ENCODE results near the gene LRRC8C.
"Not testable (repeated sequence)": the region's sequence is repeated elsewhere in the genome, so short reads cannot be mapped to it uniquely, and the experiment has no call there.

Gene LRRC8C

DNA sequence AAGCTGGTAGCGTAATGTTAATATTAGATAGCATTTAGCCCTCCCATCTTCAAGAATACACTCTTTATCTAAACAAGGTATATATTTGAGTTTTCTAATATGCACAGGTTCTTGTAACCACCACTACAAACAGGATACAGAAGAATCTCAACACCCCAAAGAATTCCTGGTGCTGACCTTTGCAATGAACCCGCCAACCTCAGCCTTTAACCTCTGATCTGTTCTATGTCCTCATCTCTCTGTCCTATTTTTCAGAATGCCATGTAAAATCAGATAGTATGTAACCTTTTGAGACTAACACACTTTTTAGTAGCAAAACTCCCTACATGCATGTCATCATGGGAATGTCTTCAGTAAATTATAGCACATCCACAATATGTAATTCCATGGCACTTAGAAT is 71.1 kb downstream of the LRRC8C start:
- no peak for DNase-seq (ENCODE audit: low spot score)

DNA sequence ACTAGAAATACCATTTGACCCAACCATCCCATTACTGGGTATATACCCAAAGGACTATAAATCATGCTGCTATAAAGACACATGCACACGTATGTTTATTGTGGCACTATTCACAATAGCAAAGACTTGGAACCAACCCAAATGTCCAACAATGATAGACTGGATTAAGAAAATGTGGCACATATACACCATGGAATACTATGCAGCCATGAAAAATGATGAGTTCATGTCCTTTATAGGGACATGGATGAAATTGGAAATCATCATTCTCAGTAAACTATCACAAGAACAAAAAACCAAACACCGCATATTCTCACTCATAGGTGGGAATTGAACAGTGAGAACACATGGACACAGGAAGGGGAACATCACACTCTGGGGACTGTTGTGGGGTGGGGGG is 72.0 kb downstream of the LRRC8C start:
- DNase-seq (ENCODE audit: low spot score), result not testable (repeated sequence)

DNA sequence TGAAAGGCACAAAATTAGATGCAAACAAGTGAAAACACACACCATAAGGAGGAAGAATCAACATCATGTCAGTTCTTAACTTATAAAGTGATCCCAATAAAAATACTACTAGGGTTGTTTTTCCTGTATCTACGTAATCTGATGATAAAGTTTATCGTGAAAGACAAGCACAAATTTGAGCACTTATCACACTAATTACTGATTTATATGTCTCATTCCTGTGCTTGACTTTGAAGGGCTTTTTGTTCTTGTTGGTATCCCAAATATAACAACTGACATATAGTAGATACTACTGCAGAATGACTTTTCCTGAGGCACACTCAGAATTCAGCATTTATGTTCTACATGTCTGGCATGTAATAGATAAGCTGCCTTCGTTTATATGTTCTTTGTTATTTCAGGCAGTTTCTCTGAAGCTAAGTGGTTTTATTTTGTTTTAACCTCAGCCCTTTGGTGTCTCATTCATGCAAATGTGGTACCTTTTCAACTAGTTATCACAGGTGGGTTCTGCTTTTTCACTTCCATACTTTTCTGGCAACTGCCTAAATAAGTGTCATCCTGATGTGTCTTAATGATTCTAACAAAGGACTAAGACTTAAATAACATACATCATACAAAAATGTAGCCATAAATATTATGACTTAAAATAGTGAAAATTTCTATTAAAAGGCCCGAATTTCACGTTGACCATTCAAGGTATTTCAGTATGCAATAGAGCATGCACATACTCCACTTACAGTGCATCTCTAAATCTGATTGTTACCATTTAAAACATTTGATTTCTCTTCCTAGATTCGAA is 73.2 kb downstream of the LRRC8C start:
- no peak for DNase-seq (ENCODE audit: low spot score)

DNA sequence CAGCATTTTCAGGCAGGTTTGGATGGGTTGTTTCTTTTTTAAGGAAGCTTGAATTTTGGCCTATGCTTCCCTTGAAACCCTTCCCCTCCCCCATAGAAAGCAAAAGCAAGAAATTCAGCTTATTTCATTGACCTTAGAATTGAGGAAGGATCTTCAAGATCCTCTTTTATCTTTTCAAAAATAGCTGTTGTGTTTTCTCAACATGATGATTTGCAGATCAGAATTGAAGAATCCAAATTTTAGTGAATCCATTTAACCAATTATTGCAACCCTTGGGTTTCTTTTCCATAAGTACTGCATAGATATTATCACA is 73.7 kb downstream of the LRRC8C start:
- DNase-seq (ENCODE audit: low spot score), result no peak

DNA sequence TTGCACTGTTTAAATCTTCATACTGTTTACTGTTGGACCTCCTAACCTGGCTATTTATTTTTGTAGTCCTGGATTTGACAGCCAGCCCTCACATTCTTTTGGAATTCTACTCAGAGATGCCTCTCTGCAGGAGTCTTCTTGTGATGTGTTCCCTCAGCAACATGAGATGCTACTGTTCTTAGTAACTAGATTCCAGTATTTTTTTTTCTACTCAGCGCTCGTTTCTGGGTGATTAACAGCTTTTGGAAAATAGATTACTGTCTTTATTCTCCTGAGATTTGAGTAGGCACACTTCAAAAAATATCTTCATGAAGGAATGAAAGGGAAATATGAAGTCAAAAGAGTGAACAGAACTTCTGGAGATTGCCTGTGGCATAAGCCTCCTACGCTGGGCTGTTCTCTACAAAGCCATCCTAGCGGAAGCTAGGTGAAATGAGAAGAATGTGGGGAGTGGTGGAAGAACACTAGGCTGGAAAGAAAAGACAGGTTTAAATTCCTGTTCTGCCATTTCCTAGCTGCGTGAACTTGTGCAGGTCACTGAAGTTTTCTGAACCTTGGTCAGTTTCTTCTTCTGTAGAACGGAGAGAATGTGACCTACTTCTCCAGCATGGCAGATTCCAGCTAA is 75.9 kb downstream of the LRRC8C start:
- DNase-seq (ENCODE audit: low spot score), result no peak

DNA sequence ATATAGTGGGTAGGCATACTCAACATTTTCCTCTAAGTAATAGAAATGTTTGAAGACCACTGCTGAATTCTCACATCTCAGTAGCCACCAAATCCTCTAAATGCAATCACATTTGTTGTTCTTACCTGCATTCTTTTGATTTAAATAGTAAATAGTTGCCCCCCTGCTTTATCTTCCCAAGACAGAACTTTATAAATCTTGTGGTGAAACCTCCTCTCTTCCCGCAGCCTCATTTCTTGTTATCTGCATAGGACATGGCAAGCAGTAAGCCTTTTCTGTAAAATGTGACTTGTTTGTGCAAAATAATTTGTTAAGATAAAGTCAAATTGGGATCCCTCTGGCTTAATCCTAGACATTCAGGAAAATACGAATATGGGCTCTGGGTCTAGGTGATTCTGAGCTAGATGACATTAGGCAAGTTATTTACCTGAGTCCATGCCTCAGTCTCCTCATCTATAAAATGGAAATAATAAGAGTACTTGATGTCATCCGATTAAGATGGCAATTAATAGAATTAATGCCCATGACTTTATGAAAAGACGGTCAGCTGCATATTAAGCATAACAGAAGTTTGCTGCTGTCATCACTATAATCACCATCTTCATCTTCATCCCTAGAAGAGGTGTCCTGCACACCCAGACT is 77.7 kb downstream of the LRRC8C start:
- DNase-seq (ENCODE audit: low spot score), result no peak

DNA sequence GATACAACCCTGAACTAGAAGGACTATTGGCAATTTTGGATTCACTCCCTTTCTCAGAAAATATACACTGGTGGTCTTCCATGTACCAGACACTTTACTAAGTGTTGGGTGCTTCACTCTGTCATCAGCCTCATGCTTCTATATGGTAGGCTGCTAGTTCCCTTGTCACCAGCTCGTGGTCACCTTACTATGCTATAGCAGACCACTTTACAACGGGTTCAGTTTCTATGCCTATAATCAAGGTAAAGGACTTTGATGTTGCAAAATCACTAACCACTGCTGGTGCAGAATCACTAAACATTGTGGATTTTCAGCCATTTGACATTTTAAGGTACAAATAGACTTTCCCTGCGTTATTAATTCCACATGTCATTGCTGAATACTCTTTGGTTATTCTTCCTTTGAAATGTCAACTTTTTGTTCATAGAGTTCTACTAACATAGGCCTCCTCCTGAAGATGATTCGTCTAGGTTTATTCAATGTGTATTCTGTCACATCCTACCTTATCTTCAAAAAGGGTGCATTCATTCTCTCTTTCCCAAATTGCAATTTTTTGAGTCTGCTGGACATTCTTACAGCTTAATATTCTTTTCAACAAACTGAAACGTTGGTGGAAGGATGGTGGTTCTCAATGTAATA is 78.3 kb downstream of the LRRC8C start:
- no peak for DNase-seq (ENCODE audit: low spot score)

DNA sequence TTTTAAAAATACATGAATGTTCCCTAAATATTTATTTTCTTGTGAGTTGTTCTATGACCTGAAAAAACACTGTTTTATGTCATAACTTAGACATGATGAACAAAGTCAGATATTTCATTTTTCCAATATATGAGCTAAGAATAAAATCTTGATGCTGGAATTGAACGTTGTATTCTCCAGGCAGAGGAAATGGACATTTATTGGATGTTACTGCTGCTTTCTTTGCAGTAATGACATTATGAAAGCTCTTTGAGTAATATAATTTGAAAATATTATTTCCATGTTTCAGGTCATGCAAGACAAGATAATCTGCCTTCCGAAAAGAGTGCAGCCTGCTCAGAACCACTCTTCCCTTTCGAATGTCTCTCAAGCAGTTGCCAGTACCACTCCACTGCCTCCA is 79.5 kb downstream of the LRRC8C start:
- DNase-seq (ENCODE audit: low spot score), result no peak

DNA sequence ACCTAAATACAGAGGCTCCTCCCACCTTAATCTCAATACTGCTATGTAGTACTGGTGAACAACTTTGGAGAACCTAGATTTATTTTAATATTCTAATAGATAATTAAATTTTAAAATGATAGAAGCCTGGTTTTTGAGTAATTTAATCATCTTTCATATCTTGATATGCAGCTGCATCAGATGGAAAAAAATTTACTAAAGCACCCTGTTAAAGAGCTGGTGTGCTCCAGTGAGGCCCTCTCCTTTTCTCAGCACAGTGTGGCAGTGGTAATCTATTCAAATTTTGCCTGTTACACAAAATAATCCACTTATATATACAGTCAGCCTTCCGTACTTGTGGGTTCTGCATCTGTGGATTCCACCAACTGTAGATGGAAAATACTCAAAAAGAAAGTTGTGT is 82.8 kb downstream of the LRRC8C start:
- DNase-seq (ENCODE audit: low spot score), result no peak

DNA sequence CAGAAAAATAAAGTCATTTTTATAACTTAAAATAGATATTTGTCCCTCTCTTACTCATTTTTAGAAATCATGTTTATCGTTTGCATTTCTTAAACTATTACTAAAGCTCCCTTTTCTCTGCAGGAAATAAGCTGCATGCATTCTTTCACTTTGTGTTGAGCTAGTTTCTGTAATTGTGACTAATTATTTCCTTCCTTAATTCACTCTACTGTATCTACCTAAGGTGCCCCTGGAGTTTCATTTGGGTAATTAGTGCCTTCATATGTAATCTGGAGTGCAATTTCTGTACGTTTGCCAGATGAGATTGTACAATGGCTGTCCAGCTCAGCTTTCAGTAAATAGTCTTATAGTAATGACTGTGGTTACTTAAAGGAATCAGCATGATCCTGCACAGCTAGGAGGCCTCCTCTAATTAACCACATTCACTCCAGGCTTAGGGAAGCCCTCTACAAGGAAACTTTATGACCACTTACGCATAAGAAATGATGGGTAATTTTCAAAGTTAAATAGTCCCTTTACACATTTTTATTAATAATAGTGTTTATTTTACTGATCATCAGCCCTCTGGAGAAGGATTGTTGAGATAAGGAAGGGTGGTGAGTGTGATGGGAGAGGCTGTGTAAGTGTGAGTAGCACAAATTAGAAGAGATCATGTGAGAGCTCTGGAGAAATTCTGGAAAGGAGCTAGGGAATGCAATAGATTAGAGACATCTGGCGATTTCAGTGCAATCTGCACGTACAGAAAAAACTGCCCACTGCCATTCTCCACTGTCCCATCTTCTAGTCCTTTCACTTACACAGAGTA is 86.8 kb downstream of the LRRC8C start:
- DNase-seq (ENCODE audit: low spot score), result no peak

DNA sequence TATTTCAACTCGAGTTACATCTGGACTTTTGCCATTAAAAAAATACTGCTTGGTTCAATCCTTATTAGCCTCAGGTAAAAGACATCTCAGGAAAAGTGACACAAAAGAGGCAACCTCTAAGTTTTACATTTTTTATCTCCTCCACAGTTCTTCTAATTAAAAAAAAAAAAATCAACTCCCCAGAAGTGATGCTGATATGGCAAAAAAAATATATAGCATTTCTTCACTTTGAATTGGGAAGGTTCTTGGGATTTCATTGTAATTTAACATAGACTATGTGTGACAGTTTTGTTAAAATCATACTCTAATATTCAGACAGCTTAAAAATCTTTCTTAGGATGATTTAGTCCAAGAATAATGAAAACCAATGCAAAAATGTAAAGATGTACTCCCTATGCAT is 87.9 kb downstream of the LRRC8C start:
- no peak for DNase-seq (ENCODE audit: low spot score)

DNA sequence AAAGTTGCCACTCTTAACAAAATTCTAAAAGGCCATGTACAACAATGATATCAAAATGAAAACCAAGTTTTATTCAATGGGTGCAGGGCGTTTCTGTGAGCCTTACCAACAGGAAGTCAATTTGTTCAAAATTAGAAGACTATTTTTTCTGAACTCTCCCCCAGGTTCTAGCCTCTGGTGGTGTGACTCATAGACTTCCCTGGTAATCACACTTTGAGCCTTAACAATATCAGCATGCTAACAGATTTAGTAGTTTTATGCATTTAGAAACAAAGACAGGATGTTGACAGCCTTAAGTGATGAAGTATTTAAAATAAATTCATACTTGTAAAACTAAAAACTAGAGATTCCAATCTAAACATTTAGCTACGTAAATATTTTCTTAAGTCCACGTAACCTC is 88.4 kb downstream of the LRRC8C start:
- DNase-seq (ENCODE audit: low spot score), result no peak

DNA sequence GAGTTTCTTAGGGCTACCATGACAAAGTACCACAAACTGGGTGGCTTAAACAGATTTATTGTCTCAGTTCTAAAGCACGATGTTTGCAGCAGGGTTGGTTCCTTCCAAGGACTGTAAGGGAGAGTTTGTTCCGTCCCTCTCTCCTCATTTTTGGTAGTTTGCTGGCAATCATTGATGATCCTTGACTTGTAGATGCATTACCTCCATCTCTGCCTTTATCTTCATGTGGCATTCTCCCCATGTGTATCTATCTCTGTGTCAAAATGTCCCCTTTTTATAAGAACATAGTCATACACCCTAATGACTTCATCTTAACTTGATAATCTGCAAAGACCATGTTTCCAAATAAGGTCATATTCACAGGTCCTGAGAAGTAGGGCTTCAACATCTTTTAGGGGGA is 90.2 kb downstream of the LRRC8C start:
- no peak for DNase-seq (ENCODE audit: low spot score)

DNA sequence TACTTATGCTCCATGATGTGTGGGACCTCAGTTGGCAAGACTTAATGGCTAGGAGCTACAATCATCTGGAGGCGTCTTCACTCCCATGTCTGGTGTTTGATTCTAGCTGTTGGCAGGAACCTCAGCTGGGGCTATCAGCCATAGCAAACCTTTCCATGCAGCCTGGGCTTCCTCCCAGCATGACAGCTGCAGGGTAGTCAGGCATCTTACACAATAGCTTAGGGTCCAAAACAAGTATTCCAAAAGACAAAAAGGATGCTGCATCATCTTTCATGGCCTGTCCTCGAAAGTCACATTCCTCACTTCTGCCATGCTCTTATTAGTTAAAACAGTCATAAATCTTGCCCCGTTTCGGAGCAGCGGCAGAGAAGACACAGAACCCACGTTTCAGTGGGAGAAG is 90.9 kb downstream of the LRRC8C start:
- no peak for DNase-seq (ENCODE audit: low spot score)

DNA sequence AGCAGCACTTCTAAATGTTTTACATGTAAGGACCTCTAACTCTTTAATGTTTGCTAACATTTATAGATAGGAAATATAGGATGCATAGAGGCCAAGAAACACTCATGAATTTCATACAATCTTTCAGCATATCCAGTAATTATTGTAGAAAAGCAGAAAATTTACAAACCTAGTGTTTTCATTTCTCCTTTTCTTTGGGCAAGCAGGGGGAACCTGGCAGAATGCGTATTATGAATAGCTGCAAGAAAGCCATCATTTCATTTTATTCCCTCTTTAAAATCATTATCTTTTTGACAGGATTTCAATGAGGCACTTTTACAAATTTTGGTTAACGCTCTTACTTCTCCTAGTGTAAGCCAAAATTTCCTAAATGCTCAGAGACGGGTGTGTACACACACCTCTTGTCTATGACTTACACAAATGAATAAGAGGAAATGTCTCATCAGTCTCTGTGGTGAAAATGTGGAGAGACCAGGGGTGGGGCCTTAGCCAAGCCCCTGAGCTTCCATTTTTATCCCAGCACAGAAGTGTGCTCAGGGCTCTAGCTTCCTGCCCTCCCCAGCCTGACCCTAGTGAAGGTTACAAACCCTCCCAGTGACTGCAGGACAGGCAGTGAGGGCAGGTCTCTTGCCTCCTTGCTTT is 91.6 kb downstream of the LRRC8C start:
- DNase-seq (ENCODE audit: low spot score), result no peak

DNA sequence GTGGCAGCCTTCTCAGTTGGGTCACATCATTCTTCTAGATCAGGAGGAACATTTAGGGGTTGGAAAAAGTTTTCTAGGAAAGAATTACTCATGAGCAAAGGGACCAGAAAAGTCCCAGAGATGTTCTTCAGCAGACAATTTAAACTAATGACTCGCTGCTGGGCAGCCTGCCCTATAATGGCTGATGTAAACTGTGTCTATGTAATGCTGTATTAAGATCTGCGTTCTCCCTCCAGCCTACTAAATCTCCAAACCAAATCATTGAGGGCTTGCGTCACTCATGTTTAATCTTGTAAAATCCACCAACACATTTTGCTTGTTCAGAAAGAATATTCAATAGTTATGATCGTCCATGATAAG is 92.1 kb downstream of the LRRC8C start:
- no peak for DNase-seq (ENCODE audit: low spot score)

DNA sequence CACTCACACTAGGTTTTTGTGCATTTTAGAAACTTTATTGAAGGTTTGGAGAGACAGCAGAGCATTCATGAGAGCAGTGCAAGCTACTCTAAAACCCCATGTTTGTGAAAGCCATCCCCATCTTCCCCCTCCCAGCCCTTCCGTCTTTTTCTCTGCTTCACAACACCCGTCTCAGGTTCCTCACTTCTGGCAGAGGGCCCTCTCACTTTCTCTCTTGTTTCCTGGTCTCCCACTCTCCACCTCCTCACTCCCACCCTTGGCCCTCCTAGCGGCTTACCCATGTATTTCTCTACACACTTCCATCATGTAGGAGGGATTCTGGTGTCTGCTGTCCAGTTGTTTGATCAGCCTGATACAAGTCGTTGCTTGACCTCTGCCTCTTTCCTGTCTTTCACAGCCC is 92.7 kb downstream of the LRRC8C start:
- DNase-seq (ENCODE audit: low spot score), result no peak

DNA sequence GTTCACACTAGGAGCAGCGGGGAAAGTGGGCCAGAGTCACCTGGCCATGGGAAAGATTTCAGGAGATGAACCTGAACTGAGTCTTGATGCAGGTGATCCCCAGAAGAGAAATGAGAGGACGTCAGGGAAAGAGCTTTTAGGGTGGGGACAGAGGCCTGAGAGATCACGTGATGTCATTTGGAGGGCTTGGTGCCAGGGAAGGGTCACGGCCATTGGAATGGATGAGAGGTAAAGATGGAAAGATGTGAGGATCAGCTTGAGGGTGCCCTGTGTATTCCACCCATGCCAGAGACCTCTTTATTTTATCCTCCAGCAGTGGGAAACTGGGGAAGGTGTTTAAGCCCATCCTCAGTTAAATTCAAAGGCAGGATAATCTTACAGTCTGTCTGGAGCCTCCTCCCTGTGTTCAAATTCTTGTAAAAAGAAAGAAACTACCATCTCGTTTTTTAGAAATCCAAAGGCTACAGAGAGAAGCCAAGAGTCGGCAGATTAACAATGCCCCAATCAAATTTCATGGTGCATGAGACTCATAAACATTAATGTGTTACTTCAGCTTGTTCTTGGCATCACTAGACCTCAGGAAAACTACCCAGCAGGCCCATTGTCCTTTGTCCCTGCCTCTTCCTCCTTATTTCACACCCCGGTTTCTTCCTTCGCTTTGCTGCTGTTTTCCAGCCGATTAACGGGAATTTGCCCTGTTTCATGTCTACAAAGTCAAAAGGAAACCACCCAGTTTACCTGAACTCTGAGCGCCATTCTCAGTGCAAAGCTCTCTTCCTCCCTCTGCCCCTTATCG is 94.8 kb downstream of the LRRC8C start:
- DNase-seq (ENCODE audit: low spot score), result no peak

DNA sequence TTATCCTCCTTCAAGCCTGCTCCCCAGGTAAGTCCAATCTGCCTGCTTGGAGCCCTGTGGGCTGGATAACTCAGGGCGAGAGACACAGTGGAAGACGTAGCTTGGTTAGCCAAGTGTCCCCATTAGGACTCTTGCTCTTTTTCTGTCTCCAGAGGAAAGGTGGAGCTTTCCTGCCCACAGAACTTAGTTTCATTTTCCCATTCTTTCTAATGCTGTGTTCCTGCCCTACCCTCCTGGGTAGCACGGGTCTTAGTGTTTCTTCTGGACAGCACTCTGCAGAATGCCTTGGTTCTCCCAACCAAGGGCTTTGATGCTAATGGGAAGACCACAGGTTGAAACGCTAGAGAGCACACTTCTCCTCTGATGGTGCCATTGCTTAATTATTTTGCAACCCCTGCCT is 95.5 kb downstream of the LRRC8C start:
- DNase-seq (ENCODE audit: low spot score), result no peak

DNA sequence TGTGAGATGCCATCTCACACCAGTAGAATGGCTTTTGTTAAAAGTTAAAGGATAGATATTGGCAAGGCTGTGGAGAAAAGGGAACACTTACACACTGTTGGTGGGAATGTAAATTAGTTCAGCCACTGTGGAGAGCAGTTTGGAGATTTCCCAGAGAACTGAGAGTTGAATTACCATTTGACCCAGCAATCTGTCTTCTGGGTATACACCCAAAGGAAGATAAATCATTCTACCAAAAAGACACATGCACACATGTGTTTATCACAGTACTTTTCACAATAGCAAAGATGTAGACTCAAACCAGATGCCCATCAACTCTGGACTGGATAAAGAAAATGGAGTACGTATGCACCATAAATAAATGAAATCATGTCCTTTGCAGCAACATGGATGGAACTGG is 99.3 kb downstream of the LRRC8C start:
- DNase-seq (ENCODE audit: low spot score), result no peak

DNA sequence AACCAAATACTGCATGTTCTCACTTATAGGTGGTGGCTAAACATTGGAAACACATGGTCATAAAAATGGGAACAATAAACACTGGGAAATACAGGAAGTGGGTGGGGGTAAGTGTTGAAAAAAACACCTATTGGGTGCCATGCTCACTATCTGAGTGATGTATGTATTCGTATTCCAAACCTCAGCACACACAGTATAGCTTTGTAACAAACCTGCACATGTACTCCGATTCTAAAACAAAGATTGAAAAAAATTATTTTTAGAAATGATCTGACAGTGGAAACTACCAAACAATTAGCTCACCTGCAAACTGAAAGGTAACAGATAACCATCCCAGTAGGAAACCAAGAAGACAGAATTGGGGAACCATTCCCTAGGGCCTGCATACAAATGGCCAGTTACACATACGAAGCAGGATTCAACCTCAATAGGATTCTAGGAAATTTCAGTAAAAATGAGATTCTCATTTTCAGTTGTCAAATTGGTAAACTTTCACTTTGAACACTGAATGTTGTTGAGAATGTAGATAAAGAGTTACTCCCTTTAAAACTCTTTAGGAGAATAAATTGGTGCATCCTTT is 99.8 kb downstream of the LRRC8C start:
- no peak for DNase-seq (ENCODE audit: low spot score)
